Progenitor cell of endocrine pancreas (in vitro differentiated cells): ENCODE results near the gene CDH13. TPM values are rescaled to one million over a fixed set of nuclear protein-coding genes. Genes with fewer than 3 reads are reported as not detected.

ENCODE experiments used
- DNase-seq: peaks from one replicate; pipeline ENCODE4 v3.0.0; 2021; ENCODE audit warnings: low spot score; ENCODE audit not compliant: unreplicated experiment
- H3K27ac Mint-ChIP-seq: 2 replicates; pipeline ENCODE4 v1.8.0; 2021; ENCODE audit warnings: mild to moderate bottlenecking, moderate library complexity, mixed read lengths
- H3K27me3 Mint-ChIP-seq: 2 replicates; pipeline ENCODE4 v1.8.0; 2021; ENCODE audit warnings: mixed read lengths
- H3K36me3 Mint-ChIP-seq: 2 replicates; pipeline ENCODE4 v1.8.0; 2022; ENCODE audit warnings: mixed read lengths; ENCODE audit not compliant: insufficient read depth
- H3K4me1 Mint-ChIP-seq: 2 replicates; pipeline ENCODE4 v1.8.0; 2021; ENCODE audit warnings: low read depth, mixed read lengths
- H3K4me3 Mint-ChIP-seq: 2 replicates; pipeline ENCODE4 v1.8.0; 2021; ENCODE audit warnings: low read depth, mild to moderate bottlenecking, moderate library complexity, mixed read lengths
- H3K9me3 Mint-ChIP-seq: 2 replicates; pipeline ENCODE4 v1.8.0; 2021; ENCODE audit warnings: low read depth, mixed read lengths
- CTCF ChIP-seq: fragments of 200-600 bp; sonication (generic); IDR thresholded peaks from one replicate; pipeline ENCODE4 v1.5.0; 2021; ENCODE audit warnings: antibody characterized with exemption, mild to moderate bottlenecking; ENCODE audit not compliant: unreplicated experiment
- total RNA-seq: library from RNA; stranded (reverse); gene quantifications from 2 replicates; pipeline ENCODE4 v1.2.1, GENCODE V29; 2021

Gene CDH13
- total RNA-seq, 1 donor from 2014 or later, result 0.38 TPM

GRCh38 chr16:82655720-82656490 is 29.1 kb downstream of the CDH13 start:
- Mint-ChIP-seq H3K27ac (no peak overlapping the region), H3K27me3 (peaks cover 20% of the 10 kb centered on the region)

GRCh38 chr16:82657239-82657638 is 30.5 kb downstream of the CDH13 start:
- no peak for DNase-seq
- no peak for TF ChIP-seq CTCF
- Mint-ChIP-seq H3K4me3 (no peak overlapping the region), H3K27me3 (peaks cover 20% of the 10 kb centered on the region), H3K9me3 (no peaks in the 10 kb centered on the region), H3K4me1 (peaks cover 9% of the 10 kb centered on the region), H3K36me3 (no peaks in the 10 kb centered on the region), H3K27ac (no peak overlapping the region)

More at GRCh38 chr16:82655720-82656490, 29.1 kb downstream of the CDH13 start:
- Mint-ChIP-seq H3K36me3 (no peaks in the 10 kb centered on the region), H3K4me1 (peaks cover 12% of the 10 kb centered on the region), H3K9me3 (no peaks in the 10 kb centered on the region), H3K4me3 (no peak overlapping the region)
- TF ChIP-seq CTCF, result no peak
- DNase-seq, result no peak

GRCh38 chr16:82657786-82658185 is 31.0 kb downstream of the CDH13 start:
- Mint-ChIP-seq H3K27ac (no peak overlapping the region), H3K27me3 (peaks cover 20% of the 10 kb centered on the region), H3K4me3 (no peak overlapping the region), H3K9me3 (no peaks in the 10 kb centered on the region), H3K36me3 (no peaks in the 10 kb centered on the region), H3K4me1 (peaks cover 4% of the 10 kb centered on the region)
- TF ChIP-seq CTCF, result no peak
- DNase-seq, result no peak

GRCh38 chr16:82658796-82659195 is 32.0 kb downstream of the CDH13 start:
- H3K4me3 Mint-ChIP-seq, result no peak overlapping the region
- no peak for TF ChIP-seq CTCF
- H3K4me1 Mint-ChIP-seq, result peaks cover 2% of the 10 kb centered on the region
- no peaks in the 10 kb centered on the region for H3K36me3 Mint-ChIP-seq
- H3K27me3 Mint-ChIP-seq, result peaks cover 13% of the 10 kb centered on the region
- no peak overlapping the region for H3K27ac Mint-ChIP-seq
- no peaks in the 10 kb centered on the region for H3K9me3 Mint-ChIP-seq
- no peak for DNase-seq

GRCh38 chr16:82660075-82660645 is 33.4 kb downstream of the CDH13 start:
- Mint-ChIP-seq H3K27me3 (peaks cover 8% of the 10 kb centered on the region), H3K27ac (no peak overlapping the region), H3K4me3 (no peak overlapping the region), H3K9me3 (no peaks in the 10 kb centered on the region), H3K4me1 (peaks cover 1% of the 10 kb centered on the region), H3K36me3 (no peaks in the 10 kb centered on the region)
- DNase-seq, result no peak
- no peak for TF ChIP-seq CTCF
